Hepatocyte (in vitro differentiated cells): ENCODE results near the gene DAPK2. TPM values are rescaled to one million over a fixed set of nuclear protein-coding genes. Genes with fewer than 3 reads are reported as not detected.

Experiments used
- DNase-seq: peaks from one replicate; pipeline ENCODE4 v3.0.0-alpha.2; 2016; ENCODE audit warnings: low spot score
- H2AFZ ChIP-seq: fragments of 200-600 bp; sonication (generic); 2 replicates; pipeline ENCODE4 v1.6.0; 2016; ENCODE audit warnings: antibody characterized with exemption, mild to moderate bottlenecking
- H3K27ac ChIP-seq: fragments of 200-600 bp; sonication (generic); 2 replicates; pipeline ENCODE4 v1.5.1; 2016; ENCODE audit warnings: mild to moderate bottlenecking
- H3K27me3 ChIP-seq: fragments of 200-600 bp; sonication (generic); 2 replicates; pipeline ENCODE4 v1.6.1; 2016
- H3K36me3 ChIP-seq: fragments of 200-600 bp; sonication (generic); replicated peaks from 2 replicates; pipeline ENCODE4 v1.5.1; 2016; ENCODE audit warnings: low read depth; ENCODE audit not compliant: insufficient read depth
- H3K4me1 ChIP-seq: fragments of 200-600 bp; sonication (generic); 2 replicates; pipeline ENCODE4 v1.5.1; 2016; ENCODE audit warnings: mild to moderate bottlenecking, moderate library complexity; ENCODE audit not compliant: insufficient read depth
- H3K4me2 ChIP-seq: fragments of 200-600 bp; sonication (generic); 2 replicates; pipeline ENCODE4 v1.6.0; 2016
- H3K4me3 ChIP-seq: fragments of 200-600 bp; sonication (generic); 2 replicates; pipeline ENCODE4 v1.5.1; 2016; ENCODE audit warnings: mild to moderate bottlenecking
- H3K79me2 ChIP-seq: fragments of 200-600 bp; sonication (generic); 2 replicates; pipeline ENCODE4 v1.6.0; 2017; ENCODE audit warnings: mild to moderate bottlenecking
- H3K9me2 ChIP-seq: fragments of 200-600 bp; sonication (generic); replicated peaks from 2 replicates; pipeline ENCODE4 v1.6.0; 2017; ENCODE audit warnings: mild to moderate bottlenecking; ENCODE audit not compliant: insufficient read depth
- H3K9me3 ChIP-seq: fragments of 200-600 bp; sonication (generic); 2 replicates; pipeline ENCODE4 v1.5.1; 2016; ENCODE audit warnings: low read depth, mild to moderate bottlenecking
- H4K20me1 ChIP-seq: fragments of 200-600 bp; sonication (generic); 2 replicates; pipeline ENCODE4 v1.6.0; 2016; ENCODE audit warnings: mild to moderate bottlenecking; ENCODE audit not compliant: insufficient read depth, poor library complexity, severe bottlenecking
- EZH2 ChIP-seq: fragments of 200-600 bp; sonication (generic); IDR thresholded peaks from 2 replicates; pipeline ENCODE4 v1.6.1; 2016; ENCODE audit warnings: antibody characterized with exemption, mild to moderate bottlenecking, borderline replicate concordance
- EZH2phosphoT487 ChIP-seq: fragments of 200-600 bp; sonication (generic); IDR thresholded peaks from one replicate; pipeline ENCODE4 v1.6.1; 2018; ENCODE audit warnings: antibody characterized with exemption, mild to moderate bottlenecking, low read depth, moderate library complexity; ENCODE audit not compliant: unreplicated experiment, severe bottlenecking
- WGBS: methylation state at CpG from one replicate; pipeline ENCODE4 v1.1.6; 2016; ENCODE audit warnings: low lambda C conversion rate; ENCODE audit errors: missing lambda C conversion rate; 5-methylcytosine and 5-hydroxymethylcytosine counted together
- polyA plus RNA-seq: library from polyadenylated mRNA; unstranded; fragments of >200 nt; fragmentation: Nextera tagmentation; extraction: Ambion mirVana; gene quantifications from 2 replicates; pipeline ENCODE4 v1.2.1, GENCODE V29; 2016
- total RNA-seq: library from RNA; depleted of rRNA; stranded (reverse); fragments of >200 nt; gene quantifications from 2 replicates; pipeline ENCODE4 v1.2.3, GENCODE V29; 2014
- TF ChIP-seq, protein P1 (sequence below): fragments of 200-600 bp; sonication (generic); IDR thresholded peaks from 2 replicates; pipeline ENCODE4 v1.5.1; 2016; ENCODE audit warnings: antibody characterized with exemption, mild to moderate bottlenecking; ENCODE audit not compliant: poor library complexity

The DAPK2 gene
- total and polyA plus RNA-seq, 2 experiments from 2014 or later = 4.9 to 5.1 TPM

DNA sequence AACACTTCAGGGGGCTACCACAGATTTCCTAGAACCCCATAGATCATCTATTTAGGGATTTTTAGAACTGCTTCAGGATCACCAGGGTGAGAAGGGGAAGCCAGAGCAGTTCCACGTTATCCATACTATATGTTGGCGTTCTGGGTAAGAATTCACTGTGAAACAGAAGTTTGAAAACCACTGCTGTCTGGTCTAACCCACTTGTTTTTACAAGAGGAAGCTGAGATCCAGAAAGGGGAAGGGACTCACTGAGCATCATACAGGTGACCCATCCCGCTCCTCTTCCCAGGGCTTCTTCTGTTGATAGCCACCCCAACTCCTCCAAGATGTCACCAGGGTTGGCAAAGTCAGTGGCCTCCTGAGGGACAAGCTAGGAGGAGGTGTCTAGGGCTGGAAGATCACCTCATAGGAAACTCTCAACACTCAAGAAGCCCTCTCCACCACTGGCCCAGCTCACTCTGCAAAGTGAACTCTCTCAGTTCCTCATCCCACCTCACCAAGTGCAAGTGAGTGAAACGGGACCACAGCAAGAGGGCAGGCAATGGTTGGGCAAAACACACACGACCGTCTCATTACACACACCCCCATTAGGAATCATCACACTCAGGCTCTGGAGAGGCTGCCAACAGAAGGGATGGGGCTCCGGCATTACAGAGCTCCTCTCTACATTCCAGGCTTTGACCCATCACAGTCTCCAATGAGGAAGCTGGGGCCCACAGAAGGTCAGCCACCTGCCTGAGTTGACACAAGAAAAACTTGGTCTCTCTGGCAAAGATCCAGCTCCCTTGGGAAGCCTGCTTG is 1.8 kb downstream of the DAPK2 start:
- 96% methylated on average over 7 of the region's 7 CpGs for WGBS
- no peaks in the 10 kb centered on the region for H3K36me3 ChIP-seq
- H3K79me2 ChIP-seq = peaks cover 6% of the 10 kb centered on the region
- peaks cover 10% of the 10 kb centered on the region for H3K4me1 ChIP-seq
- no peak overlapping the region for H2AFZ ChIP-seq
- no peak for TF ChIP-seq EZH2phosphoT487
- no peak for TF ChIP-seq EZH2
- TF ChIP-seq, protein P1, sequence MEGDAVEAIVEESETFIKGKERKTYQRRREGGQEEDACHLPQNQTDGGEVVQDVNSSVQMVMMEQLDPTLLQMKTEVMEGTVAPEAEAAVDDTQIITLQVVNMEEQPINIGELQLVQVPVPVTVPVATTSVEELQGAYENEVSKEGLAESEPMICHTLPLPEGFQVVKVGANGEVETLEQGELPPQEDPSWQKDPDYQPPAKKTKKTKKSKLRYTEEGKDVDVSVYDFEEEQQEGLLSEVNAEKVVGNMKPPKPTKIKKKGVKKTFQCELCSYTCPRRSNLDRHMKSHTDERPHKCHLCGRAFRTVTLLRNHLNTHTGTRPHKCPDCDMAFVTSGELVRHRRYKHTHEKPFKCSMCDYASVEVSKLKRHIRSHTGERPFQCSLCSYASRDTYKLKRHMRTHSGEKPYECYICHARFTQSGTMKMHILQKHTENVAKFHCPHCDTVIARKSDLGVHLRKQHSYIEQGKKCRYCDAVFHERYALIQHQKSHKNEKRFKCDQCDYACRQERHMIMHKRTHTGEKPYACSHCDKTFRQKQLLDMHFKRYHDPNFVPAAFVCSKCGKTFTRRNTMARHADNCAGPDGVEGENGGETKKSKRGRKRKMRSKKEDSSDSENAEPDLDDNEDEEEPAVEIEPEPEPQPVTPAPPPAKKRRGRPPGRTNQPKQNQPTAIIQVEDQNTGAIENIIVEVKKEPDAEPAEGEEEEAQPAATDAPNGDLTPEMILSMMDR = no peak
- H3K4me3 ChIP-seq = no peak overlapping the region
- no peak for DNase-seq
- no peaks in the 10 kb centered on the region for H4K20me1 ChIP-seq
- H3K27ac ChIP-seq = no peak overlapping the region
- no peaks in the 10 kb centered on the region for H3K9me2 ChIP-seq
- H3K4me2 ChIP-seq = peak overlapping the region; percentile 87
- peaks cover 5% of the 10 kb centered on the region for H3K27me3 ChIP-seq
- H3K9me3 ChIP-seq = no peaks in the 10 kb centered on the region

DNA sequence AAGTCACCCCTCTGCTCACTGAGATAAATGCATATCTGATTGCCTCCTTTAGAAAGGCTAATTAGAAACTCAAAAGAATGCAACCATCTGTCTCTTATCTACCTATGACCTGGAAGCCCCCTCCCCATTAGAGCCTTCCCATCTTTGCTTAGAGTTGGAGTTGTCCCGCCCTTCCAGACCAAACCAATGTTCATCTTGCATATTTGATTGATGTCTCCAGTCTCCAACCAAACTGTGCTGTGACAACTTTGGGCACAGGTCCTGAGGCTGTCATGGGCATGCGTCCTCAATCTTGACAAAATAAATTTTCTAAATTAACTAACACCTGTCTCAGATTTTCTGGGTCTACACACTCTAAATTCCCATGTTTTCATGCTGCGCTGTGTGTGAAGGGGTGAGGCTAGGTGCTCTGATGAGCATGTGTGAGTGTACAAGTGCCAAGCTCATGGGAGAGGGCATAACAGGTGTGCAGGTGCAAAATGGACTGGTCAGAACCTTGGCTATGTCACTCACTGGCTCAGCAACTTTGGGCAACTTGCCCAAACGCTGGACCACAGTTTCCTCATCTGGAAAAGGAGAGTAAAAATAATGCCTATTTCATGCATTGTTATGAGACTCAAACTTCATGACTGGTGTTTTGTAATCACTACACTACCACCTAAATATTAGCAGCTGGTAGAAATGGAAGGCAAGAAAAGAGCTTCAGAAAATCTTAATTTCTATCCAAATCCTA is 7.2 kb downstream of the DAPK2 start:
- no peaks in the 10 kb centered on the region for H3K4me1 ChIP-seq
- no peaks in the 10 kb centered on the region for H3K36me3 ChIP-seq
- H2AFZ ChIP-seq = no peak overlapping the region
- no peaks in the 10 kb centered on the region for H4K20me1 ChIP-seq
- H3K9me2 ChIP-seq = no peaks in the 10 kb centered on the region
- no peaks in the 10 kb centered on the region for H3K9me3 ChIP-seq
- H3K4me3 ChIP-seq = no peak overlapping the region
- no peak for DNase-seq
- TF ChIP-seq EZH2 (no peak), EZH2phosphoT487 (no peak)
- TF ChIP-seq, protein P1 = no peak
- 94% methylated on average over 4 of the region's 4 CpGs for WGBS
- no peak overlapping the region for H3K27ac ChIP-seq
- H3K4me2 ChIP-seq = no peak overlapping the region
- no peaks in the 10 kb centered on the region for H3K79me2 ChIP-seq
- no peaks in the 10 kb centered on the region for H3K27me3 ChIP-seq

DNA sequence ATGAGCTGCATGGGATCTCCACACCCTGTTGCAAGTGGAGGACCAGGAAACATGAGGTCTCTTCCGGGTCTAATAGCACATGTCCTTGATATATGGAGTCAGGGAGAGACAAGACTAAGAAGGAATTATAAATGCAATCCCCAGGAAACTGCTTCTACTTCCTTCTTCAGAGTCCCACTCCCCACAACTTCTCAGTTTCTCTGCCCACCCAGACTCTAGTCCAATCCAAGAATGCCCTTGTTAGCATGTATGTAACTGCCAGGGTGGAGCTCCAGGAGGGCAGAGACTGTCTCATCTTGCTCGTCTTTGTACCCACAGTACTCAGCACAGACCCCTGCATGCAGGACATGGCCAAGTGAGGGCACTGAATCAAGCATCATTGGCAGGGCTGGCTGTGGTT is 8.3 kb downstream of the DAPK2 start:
- 50% methylated on average over 2 of the region's 2 CpGs for WGBS
- H3K4me1 ChIP-seq = no peaks in the 10 kb centered on the region
- no peaks in the 10 kb centered on the region for H4K20me1 ChIP-seq
- no peaks in the 10 kb centered on the region for H3K27me3 ChIP-seq
- H3K4me3 ChIP-seq = no peak overlapping the region
- H3K36me3 ChIP-seq = no peaks in the 10 kb centered on the region
- no peaks in the 10 kb centered on the region for H3K9me3 ChIP-seq
- no peak overlapping the region for H3K27ac ChIP-seq
- no peaks in the 10 kb centered on the region for H3K9me2 ChIP-seq
- no peak overlapping the region for H3K4me2 ChIP-seq
- TF ChIP-seq EZH2phosphoT487 (no peak), EZH2 (no peak)
- TF ChIP-seq, protein P1 = no peak
- H2AFZ ChIP-seq = no peak overlapping the region
- H3K79me2 ChIP-seq = no peaks in the 10 kb centered on the region
- no peak for DNase-seq
